Choroid plexus epithelial cell (primary cell): ENCODE measurements around the gene ZNF697.

ENCODE experiments used
- DNase-seq: peaks from one replicate; pipeline ENCODE4 v3.0.0-alpha.2; 2010; ENCODE audit warnings: low read depth
- H3K4me3 ChIP-seq: 2 replicates; pipeline ENCODE4 v1.5.1; 2011; ENCODE audit warnings: low read depth, mild to moderate bottlenecking, control low read depth, low read length, moderate library complexity
- TF ChIP-seq, protein P1 (sequence below): conservative IDR thresholded peaks from 2 replicates; pipeline ENCODE4 v1.5.1; 2011; ENCODE audit warnings: low read depth, mild to moderate bottlenecking, control low read depth, inconsistent platforms, low read length, moderate library complexity

Gene ZNF697

DNA sequence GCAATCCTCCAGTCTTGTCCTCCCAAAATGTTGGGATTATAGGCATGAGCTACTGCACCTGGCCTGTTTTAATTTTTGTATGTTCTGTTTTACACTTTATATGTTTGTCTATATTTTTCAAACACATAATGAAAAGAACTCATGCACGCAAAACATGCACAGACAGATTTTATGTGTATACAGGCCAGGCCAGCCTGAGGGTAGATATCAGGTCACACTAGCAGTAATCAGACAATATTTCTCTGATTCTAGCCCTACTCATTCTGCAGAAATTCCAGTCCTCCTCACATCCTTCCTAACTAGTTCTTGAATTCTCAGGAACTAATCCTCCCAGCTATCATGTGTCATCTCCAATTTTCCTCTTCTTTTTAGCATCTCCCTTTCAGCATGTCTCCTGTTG is 35.8 kb upstream of the ZNF697 start:
- TF ChIP-seq, protein P1, sequence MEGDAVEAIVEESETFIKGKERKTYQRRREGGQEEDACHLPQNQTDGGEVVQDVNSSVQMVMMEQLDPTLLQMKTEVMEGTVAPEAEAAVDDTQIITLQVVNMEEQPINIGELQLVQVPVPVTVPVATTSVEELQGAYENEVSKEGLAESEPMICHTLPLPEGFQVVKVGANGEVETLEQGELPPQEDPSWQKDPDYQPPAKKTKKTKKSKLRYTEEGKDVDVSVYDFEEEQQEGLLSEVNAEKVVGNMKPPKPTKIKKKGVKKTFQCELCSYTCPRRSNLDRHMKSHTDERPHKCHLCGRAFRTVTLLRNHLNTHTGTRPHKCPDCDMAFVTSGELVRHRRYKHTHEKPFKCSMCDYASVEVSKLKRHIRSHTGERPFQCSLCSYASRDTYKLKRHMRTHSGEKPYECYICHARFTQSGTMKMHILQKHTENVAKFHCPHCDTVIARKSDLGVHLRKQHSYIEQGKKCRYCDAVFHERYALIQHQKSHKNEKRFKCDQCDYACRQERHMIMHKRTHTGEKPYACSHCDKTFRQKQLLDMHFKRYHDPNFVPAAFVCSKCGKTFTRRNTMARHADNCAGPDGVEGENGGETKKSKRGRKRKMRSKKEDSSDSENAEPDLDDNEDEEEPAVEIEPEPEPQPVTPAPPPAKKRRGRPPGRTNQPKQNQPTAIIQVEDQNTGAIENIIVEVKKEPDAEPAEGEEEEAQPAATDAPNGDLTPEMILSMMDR, result no peak
- DNase-seq, result no peak
- no peak overlapping the region for H3K4me3 ChIP-seq

DNA sequence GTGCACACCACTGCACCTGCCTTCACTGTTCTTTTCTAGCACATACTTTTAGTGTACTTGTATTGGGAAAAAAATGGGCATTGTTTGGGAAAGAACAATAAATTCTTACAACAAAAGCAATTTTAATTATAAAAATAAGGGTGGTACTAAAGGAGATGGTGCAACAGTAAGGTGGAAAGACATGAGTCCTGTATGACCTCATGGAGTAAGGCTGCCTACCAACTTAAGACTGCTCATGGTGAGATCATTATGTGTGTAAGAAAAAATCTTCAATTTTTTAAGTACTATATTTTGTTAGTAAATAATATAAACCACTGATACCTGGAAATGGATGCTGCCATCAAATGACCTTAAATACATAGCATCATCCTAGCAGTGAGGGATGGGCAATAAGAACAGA is 34.1 kb upstream of the ZNF697 start:
- no peak for DNase-seq
- TF ChIP-seq, protein P1, result no peak
- no peak overlapping the region for H3K4me3 ChIP-seq

DNA sequence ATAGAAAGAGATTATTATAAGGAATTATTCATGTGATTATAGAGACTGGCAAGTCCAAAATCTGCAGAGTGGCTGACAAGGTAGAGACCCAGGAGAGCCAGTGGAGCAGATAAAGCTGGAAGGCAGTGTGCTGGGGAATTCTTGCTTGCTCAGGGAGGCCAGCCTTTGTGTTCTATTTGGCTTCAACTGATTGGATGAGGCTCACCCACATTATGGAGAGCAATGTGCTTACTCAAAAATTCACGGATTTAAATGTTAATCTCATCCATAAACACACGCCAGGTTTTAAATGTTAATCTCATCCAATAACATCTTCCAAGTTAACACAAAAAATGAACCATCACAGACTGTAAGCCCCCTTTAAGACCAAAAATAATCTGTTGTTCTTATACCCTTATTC is 33.5 kb upstream of the ZNF697 start:
- no peak for DNase-seq
- TF ChIP-seq, protein P1, result no peak
- no peak overlapping the region for H3K4me3 ChIP-seq

DNA sequence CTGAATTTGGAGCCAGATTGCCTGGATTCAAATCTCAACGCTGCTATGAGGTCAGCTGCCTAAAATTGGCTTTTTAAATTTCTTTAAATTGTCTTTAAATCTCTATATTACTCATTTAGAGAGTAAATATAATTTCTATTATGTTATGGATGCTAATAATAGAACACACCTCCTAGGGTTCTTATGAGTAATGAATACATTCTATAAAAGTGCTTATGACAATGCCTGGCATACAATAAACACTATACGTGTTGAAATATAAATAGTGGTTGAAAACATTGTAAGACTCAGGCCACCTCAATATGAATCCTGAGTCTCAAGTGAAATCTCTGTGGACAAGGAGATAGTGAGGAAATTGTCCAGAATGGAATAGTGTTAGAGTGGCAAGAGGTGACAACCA is 32.7 kb upstream of the ZNF697 start:
- no peak for DNase-seq
- TF ChIP-seq, protein P1, result no peak
- no peak overlapping the region for H3K4me3 ChIP-seq

DNA sequence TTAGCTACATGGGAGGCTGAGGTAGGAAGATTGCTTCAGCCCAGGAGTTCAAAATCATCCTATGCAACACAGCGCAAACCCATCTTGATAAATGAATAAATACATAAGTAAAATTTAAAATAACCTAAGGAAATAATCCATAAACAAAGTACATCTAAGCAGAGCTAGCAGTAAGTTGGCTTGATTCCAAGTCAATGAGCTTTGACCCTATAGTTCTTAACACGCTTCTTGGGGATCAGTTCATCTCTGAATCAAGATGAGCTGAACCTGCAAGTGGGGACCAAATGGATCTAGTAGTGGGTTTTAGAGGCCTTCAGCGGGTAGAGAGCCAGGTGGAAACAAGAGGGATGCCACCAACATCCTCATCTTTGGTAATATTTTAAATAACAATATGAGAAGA is 32.1 kb upstream of the ZNF697 start:
- no peak for DNase-seq
- TF ChIP-seq, protein P1, result no peak
- H3K4me3 ChIP-seq, result no peak overlapping the region

DNA sequence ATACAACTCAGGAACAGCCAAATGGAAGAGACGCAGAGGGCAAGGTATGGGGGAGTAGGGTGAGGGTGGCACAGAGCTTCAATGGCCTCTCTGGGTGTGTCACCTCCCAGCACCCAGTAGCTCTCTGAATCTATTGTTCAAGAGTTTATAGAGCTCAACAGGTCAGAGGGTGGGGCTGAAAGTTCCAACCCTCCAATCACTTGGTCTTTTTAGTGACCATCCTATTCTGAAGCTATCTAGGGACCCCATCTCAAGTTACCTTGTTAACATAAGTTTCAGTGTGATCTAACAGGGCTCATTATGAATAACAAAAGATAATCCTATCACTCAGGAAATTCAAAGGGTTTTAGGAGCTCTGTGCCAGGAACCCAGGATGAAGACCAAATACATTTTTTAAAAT is 31.2 kb upstream of the ZNF697 start:
- H3K4me3 ChIP-seq, result no peak overlapping the region
- DNase-seq, result no peak
- TF ChIP-seq, protein P1, result no peak

DNA sequence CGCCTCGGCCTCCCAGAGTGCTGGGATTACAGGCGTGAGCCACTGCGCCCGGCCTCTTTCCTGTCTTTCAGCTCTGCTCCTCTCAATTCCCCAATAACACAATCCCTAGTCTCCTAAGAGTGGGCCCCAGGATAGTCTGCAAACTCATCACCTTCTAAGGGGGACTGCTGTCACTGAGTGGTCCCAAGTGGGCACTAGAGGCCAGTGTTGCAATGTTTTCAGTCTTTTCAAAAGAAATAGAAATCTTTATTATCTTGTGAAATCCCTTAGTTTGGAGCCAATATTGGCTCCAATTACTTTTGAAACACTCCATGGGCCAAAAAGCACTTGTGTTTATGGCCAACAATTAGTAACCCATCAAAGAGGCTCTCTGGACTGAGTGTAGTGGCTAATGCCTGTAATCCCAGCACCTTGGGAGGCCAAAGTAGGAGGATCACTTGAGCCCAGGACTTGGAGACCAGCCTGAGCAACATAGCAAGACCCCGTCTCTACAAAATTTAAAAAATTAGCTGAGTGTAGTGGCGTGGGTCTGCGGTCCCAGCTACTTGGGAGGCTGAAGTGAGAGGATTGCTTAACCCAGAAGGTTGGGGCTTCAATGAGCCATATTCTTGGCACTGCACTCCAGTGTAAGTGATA is 28.6 kb upstream of the ZNF697 start:
- DNase-seq, result peak; percentile 17
- TF ChIP-seq, protein P1, result peak; percentile 6
- no peak overlapping the region for H3K4me3 ChIP-seq
